ENCODE measurements around the gene RBFOX2.

- TF ChIP-seq CTCF (CRISPR knock-in tag; IDR thresholded peaks at IDR 0.05) = no peak
- TF ChIP-seq THAP8 (CRISPR knock-in tag; IDR thresholded peaks at IDR 0.05; ENCODE audit: borderline replicate concordance) = no peak
- TF ChIP-seq ZBTB40 (IDR thresholded peaks at IDR 0.05) = no peak
- no peak for TF ChIP-seq ZBTB40 (CRISPR knock-in tag; IDR thresholded peaks at IDR 0.05)
Observed at GRCh38 chr22:35938226-35938625, 90.4 kb downstream of the RBFOX2 start.
